ENCODE results near the gene C4orf50.

GRCh38 chr4:5984843-5985242 lies 33.4 kb downstream of the C4orf50 start:
- no peak for TF ChIP-seq CTCF (IDR thresholded peaks at IDR 0.05; ENCODE audit: insufficient read depth, low read depth, low read length)
- TF ChIP-seq EZH2 (IDR thresholded peaks at IDR 0.05; ENCODE audit: insufficient read depth, low read length): no peak

All from astrocyte (in vitro differentiated cells and primary cell).